ENCODE results near the gene FTO.

The FTO gene

GRCh38 chr16:53947642-53948041 is 243.7 kb downstream of the FTO start:
- no peaks in the 10 kb centered on the region for H3K4me1 ChIP-seq
- H3K36me3 ChIP-seq, result no peaks in the 10 kb centered on the region
- no peak for DNase-seq
- H3K4me3 ChIP-seq (ENCODE audit: low read depth, low read length), result no peak overlapping the region
- no peaks in the 10 kb centered on the region for H3K27me3 ChIP-seq
- H3K9me3 ChIP-seq, result no peaks in the 10 kb centered on the region
- TF ChIP-seq, protein P1, sequence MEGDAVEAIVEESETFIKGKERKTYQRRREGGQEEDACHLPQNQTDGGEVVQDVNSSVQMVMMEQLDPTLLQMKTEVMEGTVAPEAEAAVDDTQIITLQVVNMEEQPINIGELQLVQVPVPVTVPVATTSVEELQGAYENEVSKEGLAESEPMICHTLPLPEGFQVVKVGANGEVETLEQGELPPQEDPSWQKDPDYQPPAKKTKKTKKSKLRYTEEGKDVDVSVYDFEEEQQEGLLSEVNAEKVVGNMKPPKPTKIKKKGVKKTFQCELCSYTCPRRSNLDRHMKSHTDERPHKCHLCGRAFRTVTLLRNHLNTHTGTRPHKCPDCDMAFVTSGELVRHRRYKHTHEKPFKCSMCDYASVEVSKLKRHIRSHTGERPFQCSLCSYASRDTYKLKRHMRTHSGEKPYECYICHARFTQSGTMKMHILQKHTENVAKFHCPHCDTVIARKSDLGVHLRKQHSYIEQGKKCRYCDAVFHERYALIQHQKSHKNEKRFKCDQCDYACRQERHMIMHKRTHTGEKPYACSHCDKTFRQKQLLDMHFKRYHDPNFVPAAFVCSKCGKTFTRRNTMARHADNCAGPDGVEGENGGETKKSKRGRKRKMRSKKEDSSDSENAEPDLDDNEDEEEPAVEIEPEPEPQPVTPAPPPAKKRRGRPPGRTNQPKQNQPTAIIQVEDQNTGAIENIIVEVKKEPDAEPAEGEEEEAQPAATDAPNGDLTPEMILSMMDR (IDR thresholded peaks at IDR 0.05; ENCODE audit: low read depth, low read length), result no peak

GRCh38 chr16:53948326-53948725 is 244.4 kb downstream of the FTO start:
- no peak overlapping the region for H3K4me3 ChIP-seq (ENCODE audit: low read depth, low read length)
- TF ChIP-seq, protein P1 (IDR thresholded peaks at IDR 0.05; ENCODE audit: low read depth, low read length), result no peak
- no peaks in the 10 kb centered on the region for H3K27me3 ChIP-seq
- H3K36me3 ChIP-seq, result no peaks in the 10 kb centered on the region
- H3K4me1 ChIP-seq, result no peaks in the 10 kb centered on the region
- DNase-seq, result no peak
- no peaks in the 10 kb centered on the region for H3K9me3 ChIP-seq

GRCh38 chr16:53948734-53949430 is 244.9 kb downstream of the FTO start:
- Histone ChIP-seq H3K4me3 (ENCODE audit: low read depth, low read length) (no peak overlapping the region), H3K9me3 (no peaks in the 10 kb centered on the region), H3K27me3 (no peaks in the 10 kb centered on the region), H3K36me3 (no peaks in the 10 kb centered on the region), H3K4me1 (no peaks in the 10 kb centered on the region)
- no peak for DNase-seq
- TF ChIP-seq, protein P1 (IDR thresholded peaks at IDR 0.05; ENCODE audit: low read depth, low read length), result no peak

GRCh38 chr16:53949715-53950410 is 245.9 kb downstream of the FTO start:
- no peak for DNase-seq
- TF ChIP-seq, protein P1 (IDR thresholded peaks at IDR 0.05; ENCODE audit: low read depth, low read length), result no peak
- no peaks in the 10 kb centered on the region for H3K36me3 ChIP-seq
- no peaks in the 10 kb centered on the region for H3K4me1 ChIP-seq
- no peaks in the 10 kb centered on the region for H3K27me3 ChIP-seq
- H3K4me3 ChIP-seq (ENCODE audit: low read depth, low read length), result no peak overlapping the region
- H3K9me3 ChIP-seq, result no peaks in the 10 kb centered on the region

- H3K4me3 ChIP-seq (ENCODE audit: low read depth, low read length), result no peak overlapping the region
- no peaks in the 10 kb centered on the region for H3K27me3 ChIP-seq
- TF ChIP-seq, protein P1 (IDR thresholded peaks at IDR 0.05; ENCODE audit: low read depth, low read length), result no peak
- H3K4me1 ChIP-seq, result no peaks in the 10 kb centered on the region
- no peaks in the 10 kb centered on the region for H3K36me3 ChIP-seq
- no peak for DNase-seq
- H3K9me3 ChIP-seq, result no peaks in the 10 kb centered on the region
These were observed 246.7 kb downstream of the FTO start for GRCh38 chr16:53950677-53951076.

Data from BE2C (cell line).